HG03095 (cell line): Measurements from ENCODE around the gene RGL4.
"Not testable (repeated sequence)": the region's sequence is repeated elsewhere in the genome, so short reads cannot be mapped to it uniquely, and the experiment has no call there.

Experiments used
- ATAC-seq: cut with Tn5 transposase; IDR thresholded peaks from one replicate; pipeline ENCODE4 v1.9.1; 2021; ENCODE audit warnings: moderate library complexity; ENCODE audit not compliant: unreplicated experiment

RGL4 gene

DNA sequence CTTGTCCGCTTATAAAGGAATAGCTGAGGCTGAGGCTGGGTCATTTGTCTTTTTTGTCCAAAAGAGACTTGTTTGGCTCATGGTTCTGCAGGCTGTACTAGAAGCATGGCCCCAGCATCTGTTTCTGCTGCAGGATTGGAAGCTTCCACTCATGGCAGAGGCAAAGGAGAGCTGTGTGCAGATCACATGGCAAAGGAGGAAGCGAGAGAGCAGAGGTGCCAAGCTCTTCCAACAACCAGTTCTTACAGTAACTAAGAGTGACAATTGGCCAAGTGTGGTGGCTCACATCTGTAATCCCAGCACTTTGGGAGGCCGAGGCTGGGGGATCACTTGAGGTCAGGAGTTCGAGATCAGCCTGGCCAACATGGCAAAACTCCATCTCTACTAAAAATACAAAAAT lies 37.3 kb downstream of the RGL4 start:
- not testable (repeated sequence) for ATAC-seq

- ATAC-seq: no peak
These were observed 46.9 kb downstream of the RGL4 start for GRCh38 chr22:23737696-23738095.

DNA sequence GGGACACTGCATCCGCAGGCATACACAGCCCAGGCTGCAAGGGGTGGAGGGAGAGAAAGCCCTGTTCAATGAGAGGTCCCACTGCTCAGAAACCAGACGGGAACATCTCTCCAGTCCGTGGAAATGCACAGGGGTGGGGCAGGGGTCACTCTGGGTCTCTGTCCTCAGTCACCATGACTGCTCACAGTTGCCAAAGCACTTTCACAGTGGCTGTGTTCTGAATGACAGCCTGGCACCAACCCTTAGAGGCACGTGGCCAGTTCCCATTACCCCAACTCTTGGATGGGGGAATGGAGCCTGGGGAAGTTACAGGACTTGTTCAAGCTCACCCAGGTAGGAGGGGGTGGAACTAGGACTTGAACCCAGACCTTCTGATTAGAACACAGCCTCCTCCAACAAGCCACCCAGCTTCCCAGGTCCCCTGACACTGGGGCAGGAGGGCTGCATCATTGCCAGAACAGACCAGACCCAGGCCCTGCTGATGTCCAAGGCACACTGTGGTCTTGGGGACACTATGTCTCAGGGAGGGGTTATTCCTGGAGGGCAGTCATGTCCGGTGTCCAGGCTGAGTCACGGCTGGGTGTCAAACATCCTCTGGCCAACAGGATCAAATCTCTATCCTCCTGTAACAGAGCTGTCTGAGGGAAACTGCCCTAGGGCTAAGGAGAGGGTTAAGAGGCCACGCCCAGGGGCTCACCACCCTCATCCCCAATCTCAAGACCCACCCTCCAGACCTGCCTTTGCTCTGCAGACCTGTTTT lies 51.9 kb downstream of the RGL4 start:
- no peak for ATAC-seq

DNA sequence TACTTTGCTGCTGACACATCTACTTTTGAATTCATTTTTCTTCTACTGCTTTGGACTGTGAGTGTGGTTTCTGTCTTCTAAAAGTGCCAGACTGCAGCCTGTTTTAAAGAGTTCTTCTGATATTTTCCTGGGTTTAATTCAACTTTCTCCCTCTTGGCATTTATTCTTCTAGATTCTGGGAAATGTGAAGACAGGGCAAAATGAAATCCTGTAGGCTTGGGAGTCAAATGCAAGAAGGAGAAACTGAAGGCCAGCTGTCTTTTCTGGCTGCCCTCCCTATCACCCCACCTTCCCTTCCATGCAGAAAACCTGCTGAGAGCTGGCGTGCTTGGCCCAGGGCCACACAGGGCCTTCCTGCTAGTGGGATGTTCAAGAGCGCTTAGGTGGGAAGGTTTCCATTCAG lies 52.5 kb downstream of the RGL4 start:
- ATAC-seq: no peak

- no peak for ATAC-seq
These were observed 53.2 kb downstream of the RGL4 start for GRCh38 chr22:23744001-23744400.

DNA sequence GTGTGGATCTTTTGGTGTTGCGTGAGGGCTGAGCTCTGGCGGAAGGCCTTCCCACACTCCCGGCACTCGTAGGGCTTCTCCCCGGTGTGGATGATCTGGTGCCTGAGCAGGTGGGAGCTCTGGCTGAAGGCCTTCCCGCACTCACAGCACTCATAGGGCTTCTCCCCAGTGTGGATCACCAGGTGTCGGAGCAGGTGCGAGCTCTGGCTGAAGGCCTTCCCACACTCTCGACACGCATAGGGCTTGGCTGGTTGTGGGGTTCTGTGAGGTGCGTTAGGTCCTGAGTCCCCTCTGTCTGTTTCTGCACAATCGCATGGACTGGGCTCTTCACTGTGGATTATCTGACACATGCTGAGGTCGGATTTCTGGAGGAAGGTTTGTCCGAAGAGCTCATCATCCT lies 53.7 kb downstream of the RGL4 start:
- no peak for ATAC-seq

GRCh38 chr22:23745791-23746190 lies 55.0 kb downstream of the RGL4 start:
- no peak for ATAC-seq
